ENCODE data around the gene SKAP1.
"Not testable (repeated sequence)": the region's sequence is repeated elsewhere in the genome, so short reads cannot be mapped to it uniquely, and the experiment has no call there.

Gene SKAP1

GRCh38 chr17:48286917-48287316 is 143.1 kb downstream of the SKAP1 start:
- DNase-seq = not testable (repeated sequence)

- no peak for DNase-seq
Measured at GRCh38 chr17:48285614-48286013, 144.4 kb downstream of the SKAP1 start.

- no peak for DNase-seq
Measured at GRCh38 chr17:48283907-48284306, 146.1 kb downstream of the SKAP1 start.

GRCh38 chr17:48283411-48283810 is 146.6 kb downstream of the SKAP1 start:
- DNase-seq = no peak

- no peak for DNase-seq
Measured at GRCh38 chr17:48282303-48282702, 147.7 kb downstream of the SKAP1 start.

- DNase-seq = no peak
Measured at GRCh38 chr17:48278760-48279491, 151.1 kb downstream of the SKAP1 start.

- DNase-seq = no peak
Measured at GRCh38 chr17:48276776-48277175, 153.2 kb downstream of the SKAP1 start.

- no peak for DNase-seq
Measured at GRCh38 chr17:48270899-48271298, 159.1 kb downstream of the SKAP1 start.

GRCh38 chr17:48269209-48269608 is 160.8 kb downstream of the SKAP1 start:
- no peak for DNase-seq

- DNase-seq = no peak
Measured at GRCh38 chr17:48263731-48264035, 166.3 kb downstream of the SKAP1 start.

- no peak for DNase-seq
Measured at GRCh38 chr17:48262982-48263730, 166.9 kb downstream of the SKAP1 start.

- no peak for DNase-seq
Measured at GRCh38 chr17:48261297-48261880, 168.6 kb downstream of the SKAP1 start.

GRCh38 chr17:48259694-48260291 is 170.2 kb downstream of the SKAP1 start:
- no peak for DNase-seq

GRCh38 chr17:48258331-48258730 is 171.7 kb downstream of the SKAP1 start:
- DNase-seq = no peak

GRCh38 chr17:48255759-48256158 is 174.3 kb downstream of the SKAP1 start:
- no peak for DNase-seq

- DNase-seq = no peak
Measured at GRCh38 chr17:48254896-48255295, 175.1 kb downstream of the SKAP1 start.

GRCh38 chr17:48253975-48254374 is 176.0 kb downstream of the SKAP1 start:
- DNase-seq = no peak

GRCh38 chr17:48251950-48252349 is 178.1 kb downstream of the SKAP1 start:
- DNase-seq = no peak

GRCh38 chr17:48250949-48251348 is 179.1 kb downstream of the SKAP1 start:
- no peak for DNase-seq

- not testable (repeated sequence) for DNase-seq
Measured at GRCh38 chr17:48250059-48250458, 180.0 kb downstream of the SKAP1 start.

- no peak for DNase-seq
Measured at GRCh38 chr17:48247603-48248002, 182.4 kb downstream of the SKAP1 start.

- DNase-seq = no peak
Measured at GRCh38 chr17:48247038-48247437, 183.0 kb downstream of the SKAP1 start.
